HG03025 (cell line): ENCODE results near the gene DSE.

Experiments used
- ATAC-seq: cut with Tn5 transposase; IDR thresholded peaks from one replicate; pipeline ENCODE4 v1.9.1; 2021; ENCODE audit warnings: mild to moderate bottlenecking, moderate library complexity; ENCODE audit not compliant: unreplicated experiment, low FRiP score

Gene DSE

GRCh38 chr6:116439522-116440051, 68.8 kb downstream of the DSE start:
- no peak for ATAC-seq

- ATAC-seq: no peak
These were observed 72.4 kb downstream of the DSE start for GRCh38 chr6:116443105-116443504.

GRCh38 chr6:116444092-116444491, 73.3 kb downstream of the DSE start:
- no peak for ATAC-seq

GRCh38 chr6:116444575-116444974, 73.8 kb downstream of the DSE start:
- no peak for ATAC-seq

GRCh38 chr6:116445102-116445501, 74.4 kb downstream of the DSE start:
- ATAC-seq: no peak

- no peak for ATAC-seq
These were observed 75.7 kb downstream of the DSE start for GRCh38 chr6:116446399-116446798.

GRCh38 chr6:116447052-116447451, 76.3 kb downstream of the DSE start:
- no peak for ATAC-seq

GRCh38 chr6:116447496-116448011, 76.8 kb downstream of the DSE start:
- no peak for ATAC-seq

- ATAC-seq: no peak
These were observed 78.8 kb downstream of the DSE start for GRCh38 chr6:116449565-116449964.

- ATAC-seq: no peak
These were observed 79.5 kb downstream of the DSE start for GRCh38 chr6:116450185-116450710.

GRCh38 chr6:116450769-116451740, 80.3 kb downstream of the DSE start:
- peak; percentile 86 for ATAC-seq

GRCh38 chr6:116451916-116452315, 81.2 kb downstream of the DSE start:
- no peak for ATAC-seq

- ATAC-seq: no peak
These were observed 81.8 kb downstream of the DSE start for GRCh38 chr6:116452531-116452930.

GRCh38 chr6:116456106-116456505, 85.4 kb downstream of the DSE start:
- no peak for ATAC-seq

- no peak for ATAC-seq
These were observed 86.2 kb downstream of the DSE start for GRCh38 chr6:116456927-116457326.

GRCh38 chr6:116458264-116458663, 87.5 kb downstream of the DSE start:
- ATAC-seq: no peak

- no peak for ATAC-seq
These were observed 89.2 kb downstream of the DSE start for GRCh38 chr6:116459927-116460326.

- ATAC-seq: peak; percentile 1
These were observed 90.7 kb downstream of the DSE start, which contains the start of gene CALHM6 for GRCh38 chr6:116461331-116461931. Gene CALHM6, plus strand, starts transcription at chr6:116461375. Its CDS starts 555 bp downstream, at chr6:116461930.

- ATAC-seq: peak; percentile 73
These were observed 91.5 kb downstream of the DSE start for GRCh38 chr6:116461932-116462885.

- no peak for ATAC-seq
These were observed 92.6 kb downstream of the DSE start for GRCh38 chr6:116463301-116463700.
